HUES64 (cell line): ENCODE data around the gene DPH6.

Source experiments
- H3K27ac ChIP-seq: 2 replicates; pipeline ENCODE4 v1.7.0; 2013; ENCODE audit warnings: low read depth, low read length, inconsistent platforms
- H3K27me3 ChIP-seq: 2 replicates; pipeline ENCODE4 v1.6.1; 2013; ENCODE audit warnings: mild to moderate bottlenecking, low read length; ENCODE audit not compliant: insufficient read depth
- H3K36me3 ChIP-seq: 2 replicates; pipeline ENCODE4 v1.6.1; 2013; ENCODE audit warnings: mild to moderate bottlenecking, low read length; ENCODE audit not compliant: insufficient read depth
- H3K4me1 ChIP-seq: 2 replicates; pipeline ENCODE4 v1.6.1; 2013; ENCODE audit warnings: mild to moderate bottlenecking, low read length, moderate library complexity; ENCODE audit not compliant: insufficient read depth
- H3K4me3 ChIP-seq: 2 replicates; pipeline ENCODE4 v1.5.1; 2013; ENCODE audit warnings: mild to moderate bottlenecking, low read length, moderate library complexity
- H3K9ac ChIP-seq: 2 replicates; pipeline ENCODE4 v1.6.1; 2013; ENCODE audit warnings: mild to moderate bottlenecking, low read depth, low read length
- H3K9me3 ChIP-seq: 2 replicates; pipeline ENCODE4 v1.6.1; 2013; ENCODE audit warnings: low read depth, low read length; ENCODE audit not compliant: insufficient read depth
- whole genome bisulfite sequencing: fragments of 150-250, 120-280 bp; methylation state at CpG from one replicate; pipeline ENCODE4 v1.1.7; 2013; ENCODE audit warnings: missing lambda C conversion rate; 5-methylcytosine and 5-hydroxymethylcytosine counted together

DPH6 gene

GRCh38 chr15:35540885-35541284 is 5.1 kb downstream of the DPH6 start:
- 89% methylated on average over 1 of the region's 1 CpG for WGBS
- Histone ChIP-seq H3K4me3 (no peak overlapping the region), H3K4me1 (peaks cover 9% of the 10 kb centered on the region), H3K36me3 (peaks cover 42% of the 10 kb centered on the region), H3K27me3 (no peaks in the 10 kb centered on the region), H3K27ac (no peak overlapping the region), H3K9ac (no peak overlapping the region), H3K9me3 (no peaks in the 10 kb centered on the region)

- Histone ChIP-seq H3K4me3 (no peak overlapping the region), H3K9me3 (no peaks in the 10 kb centered on the region), H3K27me3 (no peaks in the 10 kb centered on the region), H3K4me1 (peaks cover 6% of the 10 kb centered on the region), H3K36me3 (peaks cover 42% of the 10 kb centered on the region), H3K27ac (no peak overlapping the region), H3K9ac (no peak overlapping the region)
- 89% methylated on average over 2 of the region's 2 CpGs for WGBS
Measured at GRCh38 chr15:35540021-35540420, 5.9 kb downstream of the DPH6 start.

GRCh38 chr15:35535365-35535916 is 10.5 kb downstream of the DPH6 start:
- H3K36me3 ChIP-seq: peaks cover 41% of the 10 kb centered on the region
- H3K9ac ChIP-seq: no peak overlapping the region
- H3K4me3 ChIP-seq: no peak overlapping the region
- no peaks in the 10 kb centered on the region for H3K9me3 ChIP-seq
- no peaks in the 10 kb centered on the region for H3K4me1 ChIP-seq
- no peak overlapping the region for H3K27ac ChIP-seq
- H3K27me3 ChIP-seq: no peaks in the 10 kb centered on the region
- WGBS: 80% methylated on average over 1 of the region's 2 CpGs

GRCh38 chr15:35533130-35534110 is 12.5 kb downstream of the DPH6 start:
- peaks cover 33% of the 10 kb centered on the region for H3K36me3 ChIP-seq
- no peaks in the 10 kb centered on the region for H3K9me3 ChIP-seq
- WGBS: 96% methylated on average over 2 of the region's 2 CpGs
- H3K4me1 ChIP-seq: no peaks in the 10 kb centered on the region
- no peak overlapping the region for H3K9ac ChIP-seq
- H3K27ac ChIP-seq: no peak overlapping the region
- no peaks in the 10 kb centered on the region for H3K27me3 ChIP-seq
- H3K4me3 ChIP-seq: no peak overlapping the region

GRCh38 chr15:35530698-35531097 is 15.3 kb downstream of the DPH6 start:
- Histone ChIP-seq H3K9me3 (no peaks in the 10 kb centered on the region), H3K4me3 (no peak overlapping the region), H3K27me3 (no peaks in the 10 kb centered on the region), H3K9ac (no peak overlapping the region), H3K4me1 (no peaks in the 10 kb centered on the region), H3K36me3 (peaks cover 11% of the 10 kb centered on the region; the same call in 1 of the 2 replicates), H3K27ac (no peak overlapping the region)
- WGBS: 100% methylated on average over 2 of the region's 2 CpGs

- H3K36me3 ChIP-seq: peaks cover 11% of the 10 kb centered on the region; the same call in 1 of the 2 replicates
- no peaks in the 10 kb centered on the region for H3K4me1 ChIP-seq
- H3K9me3 ChIP-seq: no peaks in the 10 kb centered on the region
- WGBS: 80% methylated on average over 1 of the region's 2 CpGs
- no peak overlapping the region for H3K27ac ChIP-seq
- H3K9ac ChIP-seq: no peak overlapping the region
- H3K4me3 ChIP-seq: no peak overlapping the region
- no peaks in the 10 kb centered on the region for H3K27me3 ChIP-seq
Measured at GRCh38 chr15:35529784-35530183, 16.2 kb downstream of the DPH6 start.

- Histone ChIP-seq H3K9me3 (no peaks in the 10 kb centered on the region), H3K4me3 (no peak overlapping the region), H3K4me1 (peaks cover 39% of the 10 kb centered on the region), H3K27me3 (no peaks in the 10 kb centered on the region), H3K9ac (no peak overlapping the region), H3K27ac (no peak overlapping the region; the same call in 1 of the 2 replicates), H3K36me3 (no peaks in the 10 kb centered on the region)
- WGBS: 67% methylated on average over 2 of the region's 2 CpGs
Measured at GRCh38 chr15:35522061-35522460, 23.9 kb downstream of the DPH6 start.

GRCh38 chr15:35519541-35520149 is 26.3 kb downstream of the DPH6 start:
- Histone ChIP-seq H3K9me3 (no peaks in the 10 kb centered on the region), H3K9ac (no peak overlapping the region), H3K27ac (no peak overlapping the region), H3K36me3 (no peaks in the 10 kb centered on the region), H3K27me3 (no peaks in the 10 kb centered on the region), H3K4me1 (peaks cover 39% of the 10 kb centered on the region), H3K4me3 (no peak overlapping the region)

- WGBS: no CpG with 5 or more reads among the region's 1 CpG
Measured at GRCh38 chr15:35519052-35519451, 26.9 kb downstream of the DPH6 start.

GRCh38 chr15:35514759-35515158 is 31.2 kb downstream of the DPH6 start:
- Histone ChIP-seq H3K27ac (no peak overlapping the region), H3K9me3 (no peaks in the 10 kb centered on the region), H3K36me3 (no peaks in the 10 kb centered on the region), H3K9ac (no peak overlapping the region), H3K4me1 (peaks cover 14% of the 10 kb centered on the region), H3K27me3 (no peaks in the 10 kb centered on the region), H3K4me3 (no peak overlapping the region)

More at GRCh38 chr15:35519052-35519451, 26.9 kb downstream of the DPH6 start:
- Histone ChIP-seq H3K9me3 (no peaks in the 10 kb centered on the region), H3K36me3 (no peaks in the 10 kb centered on the region), H3K27me3 (no peaks in the 10 kb centered on the region), H3K4me1 (peaks cover 39% of the 10 kb centered on the region), H3K27ac (no peak overlapping the region), H3K4me3 (no peak overlapping the region), H3K9ac (no peak overlapping the region)

- Histone ChIP-seq H3K9me3 (no peaks in the 10 kb centered on the region), H3K27ac (no peak overlapping the region), H3K4me3 (no peak overlapping the region), H3K27me3 (no peaks in the 10 kb centered on the region), H3K36me3 (no peaks in the 10 kb centered on the region), H3K9ac (no peak overlapping the region), H3K4me1 (peaks cover 34% of the 10 kb centered on the region)
- 88% methylated on average over 7 of the region's 7 CpGs for WGBS
Measured at GRCh38 chr15:35507932-35508638, 37.9 kb downstream of the DPH6 start.
